Effector CD4-positive, alpha-beta T cell (primary cell): ENCODE results near the gene RCOR3.
A peak's percentile ranks its signal among the peaks of the same experiment; 100 is the strongest.
"Not testable (repeated sequence)": the region's sequence is repeated elsewhere in the genome, so short reads cannot be mapped to it uniquely, and the experiment has no call there.

Experiments used
- DNase-seq: peaks from one replicate; pipeline ENCODE4 v3.0.0-alpha.2; 2020
- total RNA-seq: gene quantifications from one replicate; lab custom pipeline; 2026; lab: John Stamatoyannopoulos, UW

The RCOR3 gene
- total RNA-seq: 67.4 reads per million, percentile 75 among the genes with 10 or more reads in this experiment

DNA sequence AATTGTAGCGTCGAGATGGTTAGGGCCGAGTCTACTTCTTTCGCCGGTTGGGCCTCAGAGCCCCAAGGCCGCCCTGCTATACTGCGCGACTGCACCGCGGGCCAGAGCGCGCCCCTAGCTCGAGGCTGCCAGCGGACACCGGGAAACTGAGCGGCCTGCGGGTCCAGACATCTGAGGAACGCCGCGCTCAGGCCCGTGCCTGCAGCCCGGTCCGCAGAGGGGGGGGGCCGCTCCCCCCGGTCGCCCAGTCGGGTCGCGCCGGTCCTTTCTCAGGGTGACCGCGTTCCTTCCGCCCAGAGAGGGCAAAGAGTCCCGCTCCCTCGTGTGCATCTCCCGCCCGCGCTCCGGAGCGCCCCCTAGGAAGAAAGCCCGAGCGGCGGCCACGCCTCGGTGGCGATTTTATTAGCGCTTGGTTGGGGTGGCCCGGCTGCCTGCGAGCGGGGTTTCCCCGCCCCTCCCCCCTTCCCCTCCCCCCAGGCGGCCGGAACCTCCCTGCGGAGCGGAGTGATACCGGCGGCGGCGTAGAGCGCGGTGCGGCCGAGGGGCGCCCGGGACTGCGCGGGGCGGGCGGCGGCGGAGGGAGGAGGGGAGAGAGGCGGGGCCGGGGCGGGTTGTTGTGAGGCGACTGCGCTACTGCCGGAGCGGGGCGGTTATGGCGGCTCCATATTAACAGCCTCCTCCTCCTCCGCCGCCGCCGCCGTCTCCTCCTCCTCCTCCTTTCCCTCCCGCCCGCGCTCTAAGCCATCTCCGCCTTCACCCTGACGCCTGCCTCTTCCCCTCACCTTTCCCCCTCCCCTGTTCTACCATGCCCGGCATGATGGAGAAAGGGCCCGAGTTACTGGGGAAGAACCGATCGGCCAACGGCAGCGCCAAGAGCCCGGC is at the start of gene RCOR3:
Gene RCOR3 (plus strand): TSS at position 611 of the 882 bp plus-strand sequence. CDS start 195 bp downstream, at position 806.
- DNase-seq: peak; percentile 84

DNA sequence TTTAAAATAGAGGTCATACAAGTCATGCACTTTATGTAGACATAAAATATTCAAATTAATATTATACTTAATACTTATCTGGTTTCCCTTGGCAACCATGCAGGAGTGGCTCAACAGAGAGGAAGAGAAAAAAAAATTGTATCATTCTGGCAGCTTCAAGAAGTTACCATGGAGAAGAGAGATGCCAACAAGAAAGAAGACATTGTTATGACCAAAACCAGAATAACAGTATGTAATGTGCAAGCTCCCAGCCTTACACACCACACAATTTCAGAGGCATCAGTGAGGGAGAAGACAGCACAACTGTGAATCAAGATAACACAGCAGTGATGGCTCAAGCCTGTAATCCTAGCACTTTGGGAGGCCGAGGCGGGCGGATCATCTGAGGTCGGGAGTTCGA is 49.1 kb upstream of the RCOR3 start:
- no peak for DNase-seq

DNA sequence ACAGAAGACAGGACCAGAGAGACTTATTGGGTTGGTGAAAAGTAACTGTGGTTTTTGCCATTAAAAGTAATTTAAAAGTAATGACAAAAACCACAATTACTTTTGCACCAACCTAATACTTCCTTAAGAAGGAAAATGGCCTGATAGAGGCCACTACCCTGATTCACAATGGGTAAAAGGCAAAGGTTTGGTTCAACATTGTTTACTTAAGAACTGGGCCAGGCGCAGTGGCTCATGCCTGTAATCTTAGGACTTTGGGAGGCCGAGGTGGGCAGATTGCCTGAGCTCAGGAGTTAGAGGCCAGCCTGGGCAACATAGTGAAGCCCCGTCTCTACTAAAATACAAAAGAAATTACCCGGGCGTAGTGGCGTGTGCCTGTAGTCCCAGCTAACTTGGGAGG is 48.2 kb upstream of the RCOR3 start:
- no peak for DNase-seq

DNA sequence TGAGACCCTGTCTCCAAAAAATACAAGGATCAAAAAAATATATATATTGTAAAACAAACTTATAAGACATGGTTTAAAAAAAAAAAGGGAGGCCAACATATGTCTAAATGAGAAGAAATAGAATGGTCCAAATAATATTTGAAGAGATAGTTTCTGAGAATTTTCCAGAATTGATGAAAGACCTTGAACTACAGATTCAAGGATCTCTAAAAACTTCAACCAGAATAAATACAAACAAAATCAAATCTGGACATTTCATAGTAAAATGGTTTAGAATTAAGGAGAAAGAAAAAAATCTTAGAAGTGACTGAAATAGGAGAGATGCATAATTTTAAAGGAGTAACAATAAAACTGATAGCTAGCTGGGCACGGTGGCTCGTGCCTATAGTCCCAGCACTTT is 45.5 kb upstream of the RCOR3 start:
- no peak for DNase-seq

DNA sequence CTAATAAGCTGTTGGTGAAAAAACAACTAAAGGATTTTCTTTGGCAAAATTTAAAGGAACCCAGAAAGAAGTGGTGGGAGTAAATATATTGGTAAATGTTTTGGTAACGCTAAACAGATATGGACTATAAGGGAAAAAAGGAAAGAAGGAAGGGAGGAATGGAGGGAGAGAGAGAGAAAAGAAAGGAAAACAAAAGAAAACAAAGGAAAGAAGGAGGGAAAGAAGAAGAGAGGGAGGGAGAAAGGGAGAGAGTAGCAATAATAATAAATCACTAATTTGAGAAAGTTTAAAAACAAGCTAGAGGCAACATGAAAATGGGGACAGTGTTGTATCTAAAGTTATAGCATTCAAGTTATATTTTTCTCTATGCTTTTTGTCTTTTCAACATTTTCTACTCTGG is 43.6 kb upstream of the RCOR3 start:
- no peak for DNase-seq

DNA sequence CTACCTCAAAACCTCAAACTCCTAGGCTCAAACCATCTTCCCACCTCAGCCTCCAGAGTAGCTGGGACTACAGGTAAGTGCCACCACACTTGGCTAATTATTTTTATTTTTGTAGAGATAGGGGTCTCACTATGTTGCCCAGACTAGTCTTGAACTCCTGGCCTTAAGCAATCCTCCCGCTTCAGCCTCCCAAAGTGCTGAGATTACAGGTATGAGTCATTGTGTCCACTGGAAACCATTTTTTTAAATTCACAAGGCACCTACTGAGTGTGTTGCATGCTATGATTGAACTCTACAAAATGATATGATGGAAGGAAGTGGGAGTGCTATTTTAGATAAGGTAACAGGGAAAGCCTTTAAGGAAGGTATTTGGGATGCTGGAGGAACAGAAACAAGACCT is 41.8 kb upstream of the RCOR3 start:
- no peak for DNase-seq

DNA sequence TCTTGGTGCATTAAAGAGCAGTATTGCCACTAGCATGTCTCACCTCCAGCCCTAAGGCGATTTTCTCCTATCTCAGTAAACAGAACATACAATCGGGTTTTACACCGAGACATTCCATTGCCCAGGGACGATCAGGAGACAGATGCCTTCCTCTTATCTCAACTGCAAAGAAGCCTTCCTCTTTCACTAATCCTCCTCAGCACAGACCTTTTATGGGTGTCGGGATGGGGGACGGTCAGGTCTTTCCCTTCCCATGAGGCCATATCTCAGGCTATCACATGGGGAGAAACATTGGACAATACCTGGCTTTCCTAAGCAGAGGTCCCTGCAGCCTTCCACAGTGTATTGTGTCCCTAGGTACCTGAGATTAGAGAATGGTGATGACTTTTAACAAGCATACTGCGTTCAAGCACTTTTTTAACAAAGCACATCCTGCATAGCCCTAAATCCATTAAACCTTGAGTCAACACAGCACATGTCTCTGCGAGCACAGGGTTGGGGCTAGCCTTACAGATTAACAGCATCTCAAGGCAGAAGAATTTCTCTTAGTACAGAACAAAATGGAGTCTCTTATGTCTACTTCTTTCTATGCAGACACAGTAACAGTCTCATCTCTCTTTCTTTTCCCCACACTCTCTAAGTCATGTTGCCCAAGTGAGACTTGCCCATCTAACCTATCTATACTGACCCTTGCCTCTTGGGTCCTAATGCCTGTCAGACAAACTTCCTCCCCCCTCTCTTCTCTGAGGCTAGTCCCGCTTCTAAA is 36.5 kb upstream of the RCOR3 start:
- not testable (repeated sequence) for DNase-seq

DNA sequence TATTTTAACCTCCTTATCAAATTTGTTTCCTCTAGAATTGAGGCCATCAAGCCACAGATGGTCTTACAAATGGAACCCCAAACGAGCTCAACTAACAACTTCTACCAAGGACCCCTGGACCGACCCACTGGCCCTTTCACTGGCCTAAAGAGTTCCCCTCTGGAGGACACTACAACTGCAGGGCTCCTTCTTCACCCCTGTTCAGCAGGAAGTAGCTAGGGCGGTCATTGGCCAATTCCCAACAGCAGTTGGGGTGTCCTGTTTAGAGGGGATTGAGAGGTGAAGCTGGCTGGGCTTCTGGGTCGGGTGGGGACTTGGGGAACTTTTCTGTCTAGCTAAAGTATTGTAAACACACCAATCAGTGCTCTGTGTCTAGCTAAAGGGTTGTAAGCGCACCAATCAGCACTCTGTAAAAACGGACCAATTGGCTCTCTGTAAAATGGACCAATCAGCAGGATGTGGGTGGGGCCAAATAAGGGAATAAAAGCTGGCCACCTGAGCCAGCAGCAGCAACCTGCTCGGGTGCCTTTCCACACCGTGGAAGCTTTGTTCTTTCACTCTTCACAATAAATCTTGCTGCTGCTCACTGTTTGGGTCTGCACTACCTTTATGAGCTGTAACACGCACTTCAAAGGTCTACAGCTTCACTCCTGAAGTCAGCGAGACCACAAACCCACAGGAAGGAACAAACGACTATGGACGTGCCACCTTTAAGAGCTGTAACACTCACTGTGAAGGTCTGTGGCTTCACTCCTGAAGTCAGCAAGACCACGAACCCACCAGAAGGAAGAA is 30.4 kb upstream of the RCOR3 start:
- DNase-seq: peak; percentile 30

DNA sequence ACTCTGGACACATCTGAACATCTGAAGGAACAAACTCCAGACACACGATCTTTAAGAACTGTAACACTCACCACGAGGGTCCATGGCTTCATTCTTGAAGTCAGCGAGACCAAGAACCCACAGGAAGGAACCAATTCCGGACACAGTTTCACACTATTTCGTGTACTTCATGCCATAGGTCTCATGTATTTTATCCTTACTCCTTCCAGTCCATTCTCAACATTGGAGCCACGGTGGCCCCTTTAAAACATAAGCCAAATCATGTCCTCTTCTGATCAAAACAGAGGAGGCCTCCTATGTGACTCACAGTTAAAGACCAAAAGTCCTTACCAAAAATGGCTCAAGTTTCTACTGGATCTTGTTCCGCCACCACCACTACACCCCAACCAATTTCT is 29.8 kb upstream of the RCOR3 start:
- no peak for DNase-seq

DNA sequence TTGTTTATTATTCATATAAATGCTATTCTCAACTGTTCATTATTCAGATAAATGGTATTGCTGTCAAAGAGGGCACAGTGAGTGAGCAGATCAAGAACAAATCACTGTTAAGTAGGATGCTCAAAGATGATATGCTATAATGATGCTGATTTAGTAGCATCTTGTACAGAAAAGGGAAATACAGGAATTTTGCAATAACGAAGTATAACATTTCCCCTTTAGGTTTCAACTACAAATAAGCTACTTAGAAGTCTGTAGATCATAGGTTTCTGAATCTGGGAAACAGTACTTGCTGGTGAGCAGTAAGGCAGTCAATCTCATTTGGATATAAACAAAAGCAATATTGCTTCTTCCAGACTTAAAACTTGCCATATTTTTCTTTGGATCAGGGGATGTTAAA is 27.3 kb upstream of the RCOR3 start:
- no peak for DNase-seq

DNA sequence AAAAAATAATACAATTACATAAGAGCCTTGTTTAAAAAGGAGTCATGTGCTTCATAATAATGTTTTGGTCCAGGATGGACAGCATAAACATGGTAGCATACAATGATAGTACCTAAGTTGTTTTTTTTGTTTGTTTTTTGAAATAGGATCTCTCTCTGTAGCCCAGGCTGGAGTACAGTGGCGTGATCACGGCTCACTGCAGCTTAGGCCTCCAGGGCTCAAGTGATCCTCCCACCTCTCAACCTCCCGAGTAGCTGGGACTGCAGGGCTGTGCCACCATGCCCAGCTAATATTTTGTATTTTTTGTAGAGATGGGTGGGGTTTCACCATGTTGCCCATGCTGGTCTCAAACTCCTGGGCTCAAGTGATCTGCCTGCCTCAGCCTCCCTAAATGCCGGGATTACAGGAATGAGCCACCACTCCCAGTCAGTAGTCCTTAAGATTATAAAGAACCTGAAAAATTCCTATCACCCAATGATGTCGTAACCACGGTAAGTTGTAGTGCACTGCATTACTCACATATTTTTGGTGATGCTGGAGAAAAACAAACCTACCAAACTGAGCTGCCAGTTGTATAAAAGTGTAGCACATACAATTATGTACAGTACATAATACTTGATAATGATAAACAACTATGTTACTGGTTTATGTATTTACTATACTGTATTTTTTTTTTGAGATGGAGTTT is 22.4 kb upstream of the RCOR3 start:
- DNase-seq: no peak

DNA sequence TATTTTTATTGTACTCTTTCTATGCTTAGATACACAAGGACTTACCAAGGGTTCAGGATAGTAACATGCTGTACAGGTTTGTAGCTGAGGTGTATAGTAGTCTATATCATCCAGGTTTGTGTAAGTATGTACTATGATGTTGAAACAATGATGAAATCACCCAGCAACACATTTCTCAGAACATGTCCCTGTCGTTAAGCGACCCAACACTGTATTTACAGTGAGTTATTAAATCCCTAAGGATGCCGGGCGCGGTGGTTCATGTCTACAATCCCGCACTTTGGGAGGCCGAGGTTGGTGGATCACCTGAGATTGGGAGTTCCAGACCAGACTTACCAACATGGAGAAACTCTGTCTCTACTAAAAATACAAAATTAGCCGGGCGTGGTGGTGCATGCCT is 21.6 kb upstream of the RCOR3 start:
- no peak for DNase-seq

DNA sequence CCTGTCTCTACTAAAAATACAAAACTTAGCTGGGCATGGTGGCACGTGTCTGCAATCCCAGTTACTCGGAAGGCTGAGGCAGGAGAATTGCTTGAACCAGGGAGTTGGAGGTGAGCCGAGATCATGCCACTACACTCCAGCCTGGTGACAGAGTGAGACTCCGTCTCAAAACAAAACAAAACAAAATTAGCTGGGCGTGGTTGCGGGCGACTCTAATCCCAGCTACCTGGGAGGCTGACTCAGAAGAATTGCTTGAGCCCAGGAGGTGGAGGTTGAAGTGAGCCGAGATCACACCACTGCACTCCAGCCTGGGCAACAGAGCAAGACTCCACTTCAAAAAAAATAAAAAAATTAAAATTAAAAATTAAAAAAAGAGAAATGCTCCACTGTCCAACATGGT is 18.6 kb upstream of the RCOR3 start:
- not testable (repeated sequence) for DNase-seq

DNA sequence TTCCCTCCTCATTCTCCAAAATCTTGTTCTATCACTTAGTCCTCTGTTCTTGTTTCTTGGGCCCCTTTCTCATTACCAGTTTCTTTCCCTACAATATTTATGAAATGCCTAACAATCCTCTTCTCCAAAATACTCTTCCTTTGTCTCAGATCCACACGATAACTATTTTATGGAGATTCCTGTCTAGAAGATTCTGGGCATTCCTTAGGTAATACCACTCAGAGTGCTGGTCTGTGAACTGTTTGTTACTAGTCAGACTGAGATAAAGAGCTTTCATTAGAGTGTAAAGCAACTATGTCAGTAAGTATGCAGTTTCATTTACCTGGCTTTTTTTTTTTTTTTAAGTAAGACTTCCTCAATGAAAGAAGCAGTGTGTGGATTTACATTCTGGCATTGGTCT is 18.1 kb upstream of the RCOR3 start:
- DNase-seq: no peak

DNA sequence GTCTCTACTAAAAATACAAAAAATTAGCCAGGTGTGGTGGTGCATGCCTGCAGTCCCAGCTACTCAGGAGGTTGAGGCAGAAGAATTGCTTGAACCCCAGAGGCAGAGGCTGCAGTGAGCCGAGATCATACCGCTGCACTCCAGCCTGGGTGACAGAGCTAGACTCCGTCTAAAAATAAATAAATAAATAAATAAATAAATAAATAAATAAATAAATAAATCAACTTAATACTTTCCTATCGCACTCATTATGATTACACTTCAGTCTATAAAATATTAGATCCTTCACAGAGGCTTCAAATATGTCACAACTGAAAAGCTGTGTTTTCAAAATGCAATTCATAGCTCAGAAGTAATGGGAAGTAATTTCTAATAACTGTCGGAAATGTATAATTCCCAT is 15.5 kb upstream of the RCOR3 start:
- DNase-seq: not testable (repeated sequence)

DNA sequence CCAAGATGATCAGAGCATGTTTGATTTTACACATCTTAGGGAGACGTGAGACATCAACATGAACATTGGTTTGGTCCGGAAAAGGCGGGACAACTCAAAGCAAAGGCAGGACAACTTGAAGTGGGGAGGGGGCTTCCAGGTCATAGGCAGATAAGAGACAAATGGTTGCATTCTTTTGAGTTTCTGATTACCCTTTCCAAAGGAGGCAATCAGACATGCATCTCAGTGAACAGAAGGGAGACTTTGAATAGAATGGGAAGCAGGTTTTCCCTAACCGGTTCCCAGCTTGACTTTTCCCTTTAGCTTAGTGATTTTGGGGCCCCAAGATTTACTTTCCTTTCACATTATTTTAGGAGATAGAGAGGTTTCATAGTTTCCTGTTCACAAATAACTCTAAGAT is 12.6 kb upstream of the RCOR3 start:
- not testable (repeated sequence) for DNase-seq

DNA sequence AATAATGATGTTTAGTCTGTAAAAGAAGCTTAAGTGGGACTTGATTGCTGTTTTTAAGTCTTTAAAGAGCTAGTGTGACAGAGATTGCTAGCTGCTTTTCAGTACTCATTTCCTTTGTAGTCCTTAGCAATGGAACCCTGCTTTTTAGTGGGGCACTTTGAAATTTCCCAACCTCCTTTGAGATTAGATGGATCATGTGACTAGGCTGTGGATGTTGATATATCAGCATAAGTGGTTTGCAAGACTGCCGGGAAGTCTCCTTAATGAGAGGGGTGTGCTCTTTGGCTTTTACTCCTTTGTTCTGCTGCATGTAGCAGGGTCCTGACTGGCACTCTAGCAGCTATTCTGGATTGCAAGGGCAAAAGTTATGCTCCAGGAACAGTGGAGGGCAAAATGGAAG is 11.2 kb upstream of the RCOR3 start:
- DNase-seq: no peak

DNA sequence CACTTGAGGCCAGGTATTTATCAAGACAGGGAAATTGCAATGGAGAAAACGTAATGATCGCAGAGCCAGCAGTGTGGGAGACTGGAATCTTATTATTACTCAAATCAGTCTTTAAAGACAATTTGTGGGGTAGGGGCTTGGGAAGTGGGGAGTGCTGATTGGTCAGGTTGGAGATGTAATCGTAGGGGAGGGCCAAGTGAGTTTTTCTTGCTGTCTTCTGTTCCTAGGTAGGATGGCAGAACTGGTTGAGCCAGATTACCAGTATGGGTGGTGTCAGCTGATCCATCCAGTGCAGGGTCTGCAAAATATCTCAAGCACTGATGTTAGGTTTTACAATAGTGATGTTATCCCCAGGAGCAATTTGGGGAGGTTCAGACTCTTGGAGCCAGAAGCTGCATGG is 9.6 kb upstream of the RCOR3 start:
- not testable (repeated sequence) for DNase-seq

DNA sequence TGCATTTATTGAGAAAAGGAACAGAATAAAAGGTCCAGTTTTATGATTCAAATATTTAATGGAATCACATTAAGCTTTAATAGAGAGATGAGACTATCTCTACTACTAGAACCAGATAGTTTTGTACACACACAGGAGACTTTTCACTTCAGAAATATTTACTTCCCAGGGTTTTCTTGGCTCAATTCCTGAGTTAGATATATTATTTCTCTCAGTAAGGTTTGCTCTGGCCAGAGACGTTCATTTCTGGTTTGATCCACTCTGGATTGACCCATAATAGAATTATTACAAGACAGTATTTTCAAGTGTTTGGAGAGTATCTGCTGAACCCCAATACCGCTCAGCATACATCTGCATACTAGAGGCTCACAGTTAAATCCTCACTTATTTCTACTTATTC is 1.3 kb upstream of the RCOR3 start:
- no peak for DNase-seq

DNA sequence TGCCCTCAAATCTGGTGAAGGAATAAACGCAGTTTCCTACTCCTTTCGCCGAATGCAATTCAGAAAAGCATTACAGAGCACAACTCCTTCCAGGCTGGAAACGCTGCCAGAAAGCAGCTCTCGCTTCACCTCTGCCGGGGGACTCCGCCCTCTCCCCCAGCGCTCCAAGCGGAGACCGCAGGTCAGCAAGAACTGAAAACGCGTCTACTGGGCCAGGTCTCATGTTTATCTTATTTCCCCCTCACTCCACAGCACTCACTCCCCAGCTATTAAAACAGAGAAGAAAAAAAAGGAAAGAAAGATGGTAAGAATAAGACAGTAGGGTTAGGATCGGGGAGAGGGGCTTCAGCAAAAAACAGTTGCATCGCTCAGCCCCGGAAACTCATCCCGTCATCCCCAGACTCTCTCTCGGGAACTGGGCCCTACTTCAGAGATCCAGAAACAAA is 833 bp upstream of the RCOR3 start:
- DNase-seq: peak; percentile 38

DNA sequence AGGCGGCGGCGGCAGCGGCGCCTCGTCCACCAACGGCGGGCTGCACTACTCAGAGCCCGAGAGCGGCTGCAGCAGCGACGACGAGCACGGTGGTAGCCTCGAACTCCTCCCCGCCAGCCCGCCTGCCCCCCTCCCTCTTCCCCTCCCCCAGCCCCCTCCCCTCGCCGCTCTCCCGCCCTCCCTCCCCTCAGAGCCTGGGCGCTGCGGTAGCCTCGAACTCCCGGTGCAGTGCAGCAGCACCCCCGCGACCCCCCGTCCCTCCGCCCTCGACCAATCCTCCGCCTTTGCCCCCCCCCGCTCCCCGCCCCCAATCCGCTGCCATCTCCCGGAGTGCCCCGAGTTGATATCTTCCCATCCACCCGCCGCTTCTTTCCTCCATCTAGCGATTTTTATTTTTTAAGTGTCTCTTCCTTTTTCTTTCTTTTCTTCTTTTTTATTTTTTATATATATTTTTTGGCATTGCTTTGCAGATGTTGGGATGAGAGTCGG is 516 bp downstream of the RCOR3 start:
- peak; percentile 43 for DNase-seq
